Tibial nerve (tissue), 4 donors: ENCODE measurements around the gene BMAL1. TPM values are rescaled to one million over a fixed set of nuclear protein-coding genes. Genes with fewer than 3 reads are reported as not detected.

Source experiments
- DNase-seq, 2 donors: peaks; one replicate each; pipeline ENCODE4 v3.0.0-alpha.2; 2019; ENCODE audit warnings: low spot score in 2 of 2
- H3K27ac ChIP-seq, 4 donors: fragments of 200-600 bp; sonication (generic) in 3 of 4; one replicate each; pipeline ENCODE4 v1.5.1; 2017 to 2019; ENCODE audit warnings: mild to moderate bottlenecking in 1 of 4
- H3K27me3 ChIP-seq, 2 donors: fragments of 200-600 bp; sonication (generic) in 1 of 2; one replicate each; pipeline versions ENCODE4 v1.5.1 to v1.6.0; 2017 to 2019
- H3K36me3 ChIP-seq, 3 donors: fragments of 200-600 bp; sonication (generic); one replicate each; pipeline ENCODE4 v1.5.1; 2018 to 2019
- H3K4me1 ChIP-seq, 4 donors: fragments of 200-600 bp; sonication (generic) in 3 of 4; one replicate each; pipeline ENCODE4 v1.5.1; 2017 to 2019
- H3K4me3 ChIP-seq, 4 donors: fragments of 200-600 bp; sonication (generic) in 3 of 4; one replicate each; pipeline ENCODE4 v1.5.1; 2017 to 2019; ENCODE audit warnings: mild to moderate bottlenecking in 1 of 4, moderate library complexity in 1 of 4
- H3K9me3 ChIP-seq, 4 donors: fragments of 200-600 bp; sonication (generic) in 3 of 4; one replicate each; pipeline ENCODE4 v1.5.1; 2017 to 2019
- CTCF ChIP-seq, 5 experiments: fragments of 200-600 bp in 3 of 5; fragments of 450-650 bp in 2 of 5; sonication (generic) in 3 of 5; IDR thresholded peaks; one replicate each; pipeline ENCODE4 v1.5.1; 2016 to 2019; ENCODE audit warnings: antibody characterized with exemption in 5 of 5, mild to moderate bottlenecking in 3 of 5, moderate library complexity in 2 of 5
- EP300 ChIP-seq, 2 donors: sonication (generic); formaldehyde crosslinking; IDR thresholded peaks; one replicate each; pipeline ENCODE4 v1.6.1; 2017; ENCODE audit warnings: antibody characterized with exemption in 2 of 2, mild to moderate bottlenecking in 1 of 2
- POLR2A ChIP-seq, 2 donors: fragments of 450-650 bp; IDR thresholded peaks; one replicate each; pipeline ENCODE4 v1.6.1; 2017; ENCODE audit warnings: antibody characterized with exemption in 2 of 2, mild to moderate bottlenecking in 2 of 2, moderate library complexity in 2 of 2
- WGBS, 2 donors: methylation state at CpG; one replicate each; pipeline ENCODE4 v1.1.5; 2018; 5-methylcytosine and 5-hydroxymethylcytosine counted together
- total RNA-seq, 4 donors: library from RNA; depleted of rRNA; stranded (reverse); fragments of >200 nt; gene quantifications; one replicate each; pipeline ENCODE4 v1.1.0, GENCODE V29; 2016

Gene BMAL1
- total RNA-seq, 4 donors from 2014 or later: 34.5 to 61.2 (median 58.0) TPM

- Histone ChIP-seq H3K27ac (no peak overlapping the region), H3K9me3 (no peaks in the 10 kb centered on the region), H3K4me3 (no peak overlapping the region), H3K36me3 (peaks cover 0 to 100% (median 8%) of the 10 kb centered on the region in 3 donors), H3K27me3 (no peaks in the 10 kb centered on the region), H3K4me1 (no peaks in the 10 kb centered on the region)
- TF ChIP-seq EP300 (IDR thresholded peaks at IDR 0.05) (no peak), CTCF (IDR thresholded peaks at IDR 0.05) (no peak), POLR2A (IDR thresholded peaks at IDR 0.05) (no peak)
- 48 to 74% methylated on average over 2 of the region's 2 CpGs for WGBS, 2 donors
- DNase-seq: no peak
These were observed 86.8 kb downstream of the BMAL1 start for GRCh38 chr11:13364388-13364787.

GRCh38 chr11:13366266-13367026 is 88.9 kb downstream of the BMAL1 start:
- Histone ChIP-seq H3K36me3 (peaks cover 0 to 100% (median 12%) of the 10 kb centered on the region in 3 donors), H3K27me3 (no peaks in the 10 kb centered on the region), H3K9me3 (no peaks in the 10 kb centered on the region), H3K4me1 (no peaks in the 10 kb centered on the region), H3K4me3 (no peak overlapping the region), H3K27ac (no peak overlapping the region)
- DNase-seq: no peak
- 82 to 92% methylated on average over 7 of the region's 7 CpGs for WGBS, 2 donors
- TF ChIP-seq POLR2A (IDR thresholded peaks at IDR 0.05): no peak
- no peak for TF ChIP-seq CTCF (IDR thresholded peaks at IDR 0.05)
- no peak for TF ChIP-seq EP300 (IDR thresholded peaks at IDR 0.05)

GRCh38 chr11:13367115-13367514 is 89.5 kb downstream of the BMAL1 start:
- no peak for TF ChIP-seq EP300 (IDR thresholded peaks at IDR 0.05)
- TF ChIP-seq POLR2A (IDR thresholded peaks at IDR 0.05): no peak
- TF ChIP-seq CTCF (IDR thresholded peaks at IDR 0.05): no peak
- no peak for DNase-seq
- Histone ChIP-seq H3K4me1 (no peaks in the 10 kb centered on the region), H3K4me3 (no peak overlapping the region), H3K27ac (no peak overlapping the region), H3K27me3 (no peaks in the 10 kb centered on the region), H3K9me3 (no peaks in the 10 kb centered on the region), H3K36me3 (peaks cover 0 to 100% (median 15%) of the 10 kb centered on the region in 3 donors)
- WGBS, 2 donors: 88 to 92% methylated on average over 4 of the region's 4 CpGs

GRCh38 chr11:13368041-13368446 is 90.5 kb downstream of the BMAL1 start:
- no peak for TF ChIP-seq EP300 (IDR thresholded peaks at IDR 0.05)
- no peak for TF ChIP-seq POLR2A (IDR thresholded peaks at IDR 0.05)
- TF ChIP-seq CTCF (IDR thresholded peaks at IDR 0.05): no peak
- 74 to 87% methylated on average over 5 of the region's 5 CpGs for WGBS, 2 donors
- Histone ChIP-seq H3K9me3 (no peaks in the 10 kb centered on the region), H3K36me3 (peaks cover 0 to 100% (median 18%) of the 10 kb centered on the region in 3 donors), H3K4me3 (no peak overlapping the region), H3K27ac (no peak overlapping the region), H3K27me3 (no peaks in the 10 kb centered on the region), H3K4me1 (no peaks in the 10 kb centered on the region)
- DNase-seq: no peak

GRCh38 chr11:13373216-13373615 is 95.6 kb downstream of the BMAL1 start:
- H3K27ac ChIP-seq: no peak overlapping the region
- H3K27me3 ChIP-seq: no peaks in the 10 kb centered on the region
- H3K4me1 ChIP-seq: no peaks in the 10 kb centered on the region
- H3K36me3 ChIP-seq: peaks cover 0 to 100% (median 25%) of the 10 kb centered on the region in 3 donors
- no peak for TF ChIP-seq POLR2A (IDR thresholded peaks at IDR 0.05)
- TF ChIP-seq EP300 (IDR thresholded peaks at IDR 0.05): no peak
- no peak for TF ChIP-seq CTCF (IDR thresholded peaks at IDR 0.05)
- H3K9me3 ChIP-seq: no peaks in the 10 kb centered on the region
- WGBS, 2 donors: 74 to 100% methylated on average over 2 of the region's 2 CpGs
- no peak for DNase-seq
- no peak overlapping the region for H3K4me3 ChIP-seq
